OCI-LY1 (cell line): ENCODE measurements around the gene IBA57.

Experiments
- EZH2 ChIP-seq: fragments of 200-600 bp; sonication (generic), shearing (Covaris generic); IDR thresholded peaks from 2 replicates; pipeline ENCODE4 v1.8.0; 2017; ENCODE audit warnings: borderline replicate concordance, mixed run types, mild to moderate bottlenecking, antibody characterized with exemption, low read length, moderate library complexity, mixed read lengths
- TF ChIP-seq, protein P1 (sequence below): fragments of 200-600 bp; sonication (generic), shearing (Covaris generic); IDR thresholded peaks from 2 replicates; pipeline ENCODE4 v1.5.1; 2017; ENCODE audit warnings: mild to moderate bottlenecking, antibody characterized with exemption, low read length, moderate library complexity, mixed read lengths

DNA sequence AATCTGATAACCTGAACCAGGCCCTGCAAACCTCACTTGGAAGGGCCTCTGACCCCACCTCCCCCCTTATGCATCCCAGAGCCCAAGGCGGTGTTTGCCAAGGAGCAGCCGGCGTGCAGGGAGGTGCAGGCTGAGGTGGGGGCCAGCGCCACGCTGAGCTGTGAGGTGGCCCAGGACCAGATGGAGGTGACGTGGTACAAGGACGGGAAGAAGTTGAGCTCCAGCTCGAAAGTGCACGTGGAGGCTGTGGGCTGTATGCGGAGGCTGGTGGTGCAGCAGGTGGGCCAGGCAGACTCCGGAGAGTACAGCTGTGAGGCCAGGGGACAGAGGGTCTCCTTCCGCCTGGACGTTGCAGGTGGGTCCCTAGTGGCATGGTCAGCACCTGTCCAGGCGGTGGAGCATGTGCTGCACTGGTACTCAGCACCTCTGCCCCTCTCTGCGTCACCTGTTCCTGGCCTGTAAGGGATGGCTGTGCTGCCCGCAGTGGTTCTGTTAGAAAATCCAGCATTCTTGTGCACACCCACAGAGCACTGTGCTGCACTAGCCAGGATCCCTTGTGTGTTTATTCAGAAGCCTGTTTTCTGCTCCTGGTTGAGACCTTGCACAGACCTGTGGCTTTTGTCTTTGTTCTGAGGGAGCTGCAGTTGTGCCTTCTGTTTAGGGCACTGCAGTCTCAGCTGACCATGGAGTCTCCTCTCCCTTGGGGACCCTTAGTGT is 53.8 kb downstream of the IBA57 start:
- TF ChIP-seq, protein P1, sequence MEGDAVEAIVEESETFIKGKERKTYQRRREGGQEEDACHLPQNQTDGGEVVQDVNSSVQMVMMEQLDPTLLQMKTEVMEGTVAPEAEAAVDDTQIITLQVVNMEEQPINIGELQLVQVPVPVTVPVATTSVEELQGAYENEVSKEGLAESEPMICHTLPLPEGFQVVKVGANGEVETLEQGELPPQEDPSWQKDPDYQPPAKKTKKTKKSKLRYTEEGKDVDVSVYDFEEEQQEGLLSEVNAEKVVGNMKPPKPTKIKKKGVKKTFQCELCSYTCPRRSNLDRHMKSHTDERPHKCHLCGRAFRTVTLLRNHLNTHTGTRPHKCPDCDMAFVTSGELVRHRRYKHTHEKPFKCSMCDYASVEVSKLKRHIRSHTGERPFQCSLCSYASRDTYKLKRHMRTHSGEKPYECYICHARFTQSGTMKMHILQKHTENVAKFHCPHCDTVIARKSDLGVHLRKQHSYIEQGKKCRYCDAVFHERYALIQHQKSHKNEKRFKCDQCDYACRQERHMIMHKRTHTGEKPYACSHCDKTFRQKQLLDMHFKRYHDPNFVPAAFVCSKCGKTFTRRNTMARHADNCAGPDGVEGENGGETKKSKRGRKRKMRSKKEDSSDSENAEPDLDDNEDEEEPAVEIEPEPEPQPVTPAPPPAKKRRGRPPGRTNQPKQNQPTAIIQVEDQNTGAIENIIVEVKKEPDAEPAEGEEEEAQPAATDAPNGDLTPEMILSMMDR, result no peak
- no peak for TF ChIP-seq EZH2
